ENCODE data around the gene CHST8.
"Not testable (repeated sequence)": the region's sequence is repeated elsewhere in the genome, so short reads cannot be mapped to it uniquely, and the experiment has no call there.

CHST8 gene, protein sequence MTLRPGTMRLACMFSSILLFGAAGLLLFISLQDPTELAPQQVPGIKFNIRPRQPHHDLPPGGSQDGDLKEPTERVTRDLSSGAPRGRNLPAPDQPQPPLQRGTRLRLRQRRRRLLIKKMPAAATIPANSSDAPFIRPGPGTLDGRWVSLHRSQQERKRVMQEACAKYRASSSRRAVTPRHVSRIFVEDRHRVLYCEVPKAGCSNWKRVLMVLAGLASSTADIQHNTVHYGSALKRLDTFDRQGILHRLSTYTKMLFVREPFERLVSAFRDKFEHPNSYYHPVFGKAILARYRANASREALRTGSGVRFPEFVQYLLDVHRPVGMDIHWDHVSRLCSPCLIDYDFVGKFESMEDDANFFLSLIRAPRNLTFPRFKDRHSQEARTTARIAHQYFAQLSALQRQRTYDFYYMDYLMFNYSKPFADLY

DNA sequence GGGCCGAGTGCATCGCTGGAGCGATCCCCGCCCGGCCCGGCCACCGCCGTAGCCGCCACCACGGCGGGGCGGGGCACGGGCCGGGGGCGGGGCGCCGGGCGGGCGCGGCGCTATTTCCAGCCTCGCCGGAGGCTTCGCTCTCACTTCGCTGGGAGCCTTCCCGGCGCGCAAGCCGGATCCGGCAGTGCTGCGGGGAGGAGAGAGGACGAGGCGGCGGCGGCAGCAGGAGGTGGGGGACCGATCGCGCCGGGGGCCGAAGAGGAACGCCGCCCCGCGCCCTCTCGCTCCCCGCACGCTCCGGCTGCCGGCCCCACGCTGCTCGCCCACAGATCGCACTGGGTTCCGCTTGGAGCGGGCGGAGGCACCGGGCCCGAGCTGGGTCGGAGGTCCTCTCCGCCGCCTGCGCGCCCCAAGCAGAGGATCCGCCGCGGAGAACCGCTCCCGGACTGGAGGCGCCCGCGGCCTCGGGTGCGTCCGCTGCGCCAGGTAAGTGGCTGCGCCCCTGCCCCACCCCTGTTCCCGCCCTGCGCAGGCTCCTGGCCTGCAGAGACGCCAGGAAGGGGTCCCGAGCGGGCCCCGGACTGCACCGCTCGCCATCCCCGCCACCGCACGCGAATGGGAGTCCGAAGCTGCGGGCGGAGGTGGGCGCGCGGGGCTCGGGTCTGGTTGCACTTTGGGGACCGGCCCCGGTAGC lies at the start of gene CHST8:
Gene CHST8, plus strand, starts transcription at position 143 of the 694 bp plus-strand sequence. CDS start 67,309 bp downstream, outside the sequence.
- DNase-seq (ENCODE audit: low read depth in 2 of 3, low spot score in 2 of 3) = no peak

DNA sequence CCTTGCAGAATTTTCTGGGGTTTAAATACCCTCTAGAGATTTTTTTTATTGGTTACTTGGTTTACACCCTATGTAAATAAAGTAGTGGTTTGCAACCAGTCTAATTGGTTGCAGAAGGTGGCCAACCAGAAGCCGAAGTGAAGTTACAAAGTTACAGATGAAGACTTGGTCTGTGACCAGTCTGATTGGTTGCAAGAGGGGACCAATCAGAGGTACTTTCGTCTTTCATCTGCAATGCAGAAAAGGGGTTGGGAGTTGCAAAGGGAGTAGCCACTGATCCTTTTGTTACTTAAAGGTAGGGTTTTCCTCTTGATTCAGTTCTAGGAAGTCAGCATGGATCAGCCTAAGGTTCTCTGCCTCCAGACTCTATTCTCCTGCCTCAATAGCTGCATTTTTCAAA lies 48.8 kb upstream of the CHST8 start:
- DNase-seq (ENCODE audit: low read depth in 2 of 3, low spot score in 2 of 3) = no peak

DNA sequence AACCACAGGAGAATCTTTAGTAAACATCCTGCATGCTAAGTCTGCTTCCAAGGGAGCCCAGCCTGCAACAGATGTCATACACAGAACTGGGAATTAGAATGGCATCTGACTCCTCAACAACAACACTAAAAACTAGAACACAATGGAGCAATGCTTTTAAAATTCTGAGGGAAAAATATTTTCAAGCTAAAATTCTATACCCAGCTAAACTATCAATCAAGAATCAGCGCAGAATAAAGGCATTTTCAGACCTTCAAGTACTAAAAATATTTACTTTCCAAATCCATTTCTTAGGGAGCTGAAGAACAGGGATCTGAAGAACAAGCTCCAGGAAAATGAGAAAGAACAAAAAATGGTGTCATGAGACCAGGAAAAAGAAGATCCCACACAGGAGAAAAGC lies 46.9 kb upstream of the CHST8 start:
- no peak for DNase-seq (ENCODE audit: low read depth in 2 of 3, low spot score in 2 of 3)

DNA sequence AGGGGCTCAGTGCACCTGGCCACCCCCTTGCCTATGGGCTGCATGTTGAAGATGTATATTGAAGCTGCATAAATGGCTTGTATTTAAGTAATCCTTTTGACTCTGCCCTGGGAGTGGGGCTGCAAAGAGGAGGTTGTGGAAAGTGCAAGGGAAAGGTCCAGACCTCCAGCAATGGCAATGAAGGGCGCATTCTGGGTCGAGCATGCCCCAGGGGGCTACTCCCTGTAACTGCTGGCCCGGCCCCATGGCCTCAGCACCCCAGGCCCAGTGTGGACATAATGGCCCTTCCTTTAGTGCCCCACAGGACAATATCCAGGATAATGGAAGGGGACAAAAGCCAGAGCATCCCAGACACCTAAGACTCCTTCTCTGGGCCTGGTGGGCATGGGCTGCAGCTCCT lies 43.1 kb upstream of the CHST8 start:
- DNase-seq (ENCODE audit: low read depth in 2 of 3, low spot score in 2 of 3) = no peak

DNA sequence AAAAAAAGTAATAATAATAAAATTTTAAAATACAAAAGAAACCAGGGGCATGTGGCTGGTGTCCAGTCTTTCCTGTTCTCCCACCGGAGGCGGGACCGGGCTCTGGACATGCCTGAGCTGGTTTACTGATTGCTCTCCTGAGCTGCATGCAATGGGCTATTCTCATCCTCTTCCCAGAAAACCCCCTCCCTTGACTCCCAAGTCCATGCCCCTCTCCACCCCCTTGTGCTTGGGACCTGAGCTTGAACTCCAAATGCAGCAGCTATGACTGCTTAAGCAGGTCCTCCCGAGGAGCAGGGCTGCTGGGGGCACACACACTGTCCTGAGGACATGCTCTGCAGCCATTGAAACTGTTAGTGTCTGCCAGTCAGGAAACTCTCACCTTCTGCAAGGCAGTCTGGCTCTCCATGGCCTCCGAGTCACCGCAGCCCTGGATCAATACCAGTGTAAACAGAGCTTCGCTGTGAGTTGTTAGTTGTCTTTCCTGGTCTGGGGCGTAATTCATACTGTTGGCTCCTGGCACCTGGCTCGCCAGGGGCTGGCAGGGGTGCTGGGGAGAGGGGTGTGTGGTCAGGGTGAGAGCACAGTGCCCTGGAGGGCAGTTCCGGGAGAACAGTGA lies 41.6 kb upstream of the CHST8 start:
- DNase-seq (ENCODE audit: low read depth in 2 of 3, low spot score in 2 of 3) = no peak

DNA sequence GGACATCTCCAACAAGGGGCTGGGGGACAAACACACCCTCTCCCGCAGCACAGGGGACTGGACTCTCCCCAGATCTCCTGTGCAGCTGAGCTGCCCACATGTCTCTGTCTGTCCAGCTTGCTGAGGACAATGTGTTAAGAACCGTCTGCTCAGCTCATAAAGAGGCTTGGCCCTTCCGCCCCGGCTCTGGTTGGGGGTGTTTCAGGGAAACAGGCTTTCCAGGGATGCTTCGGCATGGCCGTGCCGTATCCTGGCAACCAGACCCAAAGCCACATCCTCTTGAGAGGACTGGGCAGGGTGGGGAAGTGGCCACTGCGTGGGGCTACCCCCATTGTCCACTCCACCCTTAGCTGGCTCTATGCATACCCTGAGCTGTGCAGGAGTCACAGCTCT lies 41.1 kb upstream of the CHST8 start:
- DNase-seq (ENCODE audit: low read depth in 2 of 3, low spot score in 2 of 3) = no peak

DNA sequence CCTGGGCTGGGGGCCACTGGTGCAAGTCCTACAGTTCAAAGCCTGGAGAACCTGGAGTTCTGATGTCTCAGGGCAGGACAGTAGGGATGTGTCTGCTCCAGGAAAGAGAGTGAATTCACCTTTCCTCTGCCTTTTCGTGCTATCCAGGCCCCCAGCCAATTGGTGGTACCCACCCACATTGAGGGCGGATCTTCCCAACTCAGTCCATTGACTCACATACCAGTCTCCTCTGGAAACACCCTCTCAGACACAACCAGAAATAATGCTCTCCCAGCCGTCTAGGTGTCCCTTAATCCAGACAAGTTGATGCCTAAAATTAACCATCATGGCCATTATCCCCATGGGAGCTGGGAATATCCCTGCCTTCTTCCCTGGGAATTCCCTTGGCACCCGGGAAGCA lies 38.8 kb upstream of the CHST8 start:
- no peak for DNase-seq (ENCODE audit: low read depth in 2 of 3, low spot score in 2 of 3)

DNA sequence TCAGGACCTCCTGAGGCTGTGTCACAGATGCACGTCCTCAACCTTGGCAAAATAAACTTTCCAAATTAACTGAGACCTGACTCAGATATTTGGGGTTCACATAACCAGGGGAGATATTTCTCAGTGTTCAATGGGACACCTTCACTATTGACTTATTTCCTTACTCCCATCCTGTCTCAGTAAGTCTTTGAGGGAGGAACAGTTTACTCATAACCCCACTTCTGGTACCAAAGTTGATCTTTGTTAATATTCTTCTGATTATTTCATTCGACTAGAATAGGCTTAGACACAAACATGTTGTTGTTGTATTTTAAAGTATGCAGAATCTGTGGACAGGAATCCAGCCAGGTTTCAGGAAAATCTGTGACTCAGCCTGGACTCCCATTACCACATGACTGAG lies 34.6 kb upstream of the CHST8 start:
- DNase-seq (ENCODE audit: low read depth in 2 of 3, low spot score in 2 of 3) = no peak

DNA sequence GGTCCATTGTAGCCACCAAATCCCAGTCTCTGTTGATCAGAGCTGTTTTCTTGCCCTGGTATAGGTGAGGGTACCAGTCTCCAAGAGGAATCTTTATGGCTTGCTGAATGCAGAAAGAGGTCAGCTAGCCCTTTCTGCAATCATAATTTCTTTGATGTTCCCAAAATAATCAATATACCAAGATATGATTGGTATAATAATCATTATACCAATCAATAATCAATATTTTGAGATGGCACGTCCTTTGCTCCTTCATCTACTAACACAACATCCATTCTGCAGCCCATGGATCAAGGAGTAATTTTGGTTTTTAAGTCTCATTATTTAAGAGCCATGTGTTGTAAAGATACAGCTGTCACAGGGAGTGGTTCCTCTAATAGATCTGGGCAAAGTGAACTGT lies 31.5 kb upstream of the CHST8 start:
- DNase-seq (ENCODE audit: low read depth in 2 of 3, low spot score in 2 of 3) = no peak

DNA sequence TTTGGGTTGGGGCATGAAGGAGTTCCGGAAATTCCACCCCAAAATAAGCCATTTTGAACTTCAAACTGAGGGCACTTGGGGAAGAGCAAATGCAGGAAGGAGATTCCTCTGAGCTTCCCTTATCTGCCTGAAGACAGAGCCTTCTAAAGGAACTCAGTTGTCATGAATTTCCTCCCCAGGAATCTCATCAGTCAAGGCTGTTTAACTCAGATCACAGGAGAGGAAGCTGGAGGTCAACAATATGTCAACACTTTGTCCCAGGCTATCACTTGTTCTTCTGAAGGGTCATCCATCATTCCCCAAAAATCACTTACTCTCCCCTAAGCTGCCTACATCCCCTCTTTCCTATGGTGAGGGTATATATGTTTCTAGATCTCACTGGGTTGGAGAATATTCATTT lies 26.0 kb upstream of the CHST8 start:
- DNase-seq (ENCODE audit: low read depth in 2 of 3, low spot score in 2 of 3) = no peak

DNA sequence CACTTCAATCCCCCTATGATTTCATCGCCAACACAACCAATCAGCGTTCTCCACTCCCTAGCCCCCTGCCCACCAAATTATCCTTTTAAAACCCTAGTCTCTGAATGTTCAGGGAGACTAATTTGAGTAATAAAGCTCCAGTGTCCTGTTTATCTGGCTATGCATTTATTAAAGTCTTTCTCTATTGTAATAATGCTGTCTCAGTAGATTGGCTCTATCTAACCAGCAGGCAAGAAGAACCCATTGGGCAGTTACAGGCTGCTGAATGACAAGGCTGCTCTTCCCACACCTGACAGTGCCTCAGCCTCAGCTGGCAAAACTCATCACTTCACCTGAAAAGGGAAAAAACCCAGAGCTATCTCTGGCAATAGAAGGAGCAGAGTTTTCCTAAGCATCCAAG lies 20.2 kb upstream of the CHST8 start:
- no peak for DNase-seq (ENCODE audit: low read depth in 2 of 3, low spot score in 2 of 3)

DNA sequence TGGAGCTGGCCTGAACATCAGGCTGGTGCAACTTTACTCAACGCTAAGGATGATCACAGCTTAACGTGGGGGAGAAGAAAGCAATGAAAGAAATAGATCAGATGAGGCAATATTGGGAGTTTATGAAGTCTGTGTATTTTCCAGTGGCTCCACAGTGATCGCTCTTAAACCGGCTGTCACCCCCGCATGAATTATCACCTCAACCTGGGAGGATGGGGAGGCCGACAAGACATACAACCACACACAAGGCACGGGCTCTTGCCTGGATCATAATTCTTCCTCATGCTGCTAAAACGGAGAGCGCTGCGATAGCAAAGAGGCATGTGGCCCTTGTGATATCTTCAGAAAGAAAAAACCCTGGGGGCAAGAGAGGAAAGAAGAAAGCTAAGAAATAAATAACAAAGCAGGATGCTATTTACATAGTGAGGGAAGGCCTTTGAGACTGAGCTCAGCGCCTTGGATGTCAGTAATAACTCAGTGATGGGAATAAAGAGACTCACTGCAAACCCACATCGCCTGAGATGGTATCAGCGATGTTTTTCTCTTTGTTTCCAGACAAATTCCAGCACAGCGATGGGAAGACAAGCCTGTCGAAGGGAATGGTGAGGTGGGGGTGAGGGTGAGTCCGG lies 19.1 kb upstream of the CHST8 start:
- no peak for DNase-seq (ENCODE audit: low read depth in 2 of 3, low spot score in 2 of 3)

DNA sequence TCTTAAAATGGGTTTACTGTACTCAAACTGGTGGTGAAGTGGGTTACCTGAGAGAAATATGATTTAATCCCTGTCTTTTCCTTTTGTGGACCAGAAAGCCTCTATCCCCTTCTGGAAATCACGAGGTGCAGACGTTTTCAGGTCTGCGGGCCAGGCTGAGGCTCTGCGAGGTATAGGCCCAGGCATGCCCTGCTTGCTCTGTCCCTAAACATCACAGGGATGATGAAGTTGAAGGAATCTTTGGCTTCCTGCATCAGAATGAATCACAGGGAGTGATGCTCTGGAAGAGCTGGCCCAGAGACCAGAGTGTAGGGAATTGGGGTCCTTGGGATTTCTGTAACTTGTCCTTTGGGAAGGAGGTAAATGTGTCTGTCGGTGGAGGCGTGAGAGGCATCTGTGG lies 18.4 kb upstream of the CHST8 start:
- no peak for DNase-seq (ENCODE audit: low read depth in 2 of 3, low spot score in 2 of 3)

DNA sequence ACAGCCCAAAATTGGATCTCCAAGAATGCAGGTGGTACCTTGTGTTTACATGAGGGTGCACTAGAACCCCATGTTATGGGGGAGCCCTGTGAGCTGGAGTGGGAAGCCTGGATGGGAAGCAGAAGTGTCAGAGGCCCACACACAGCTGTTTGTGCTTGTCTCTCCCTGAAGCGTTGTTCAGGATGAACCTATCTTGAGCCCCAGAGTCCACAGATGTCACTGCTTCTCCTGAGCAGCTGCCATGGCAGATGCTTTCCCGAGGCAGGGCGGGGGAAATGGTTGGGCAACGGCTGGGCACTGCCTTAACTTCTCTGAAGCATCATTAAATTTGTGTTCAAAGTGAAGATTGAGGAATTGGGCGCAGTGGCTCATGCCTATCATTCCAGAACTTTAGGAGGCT lies 17.1 kb upstream of the CHST8 start:
- no peak for DNase-seq (ENCODE audit: low read depth in 2 of 3, low spot score in 2 of 3)

DNA sequence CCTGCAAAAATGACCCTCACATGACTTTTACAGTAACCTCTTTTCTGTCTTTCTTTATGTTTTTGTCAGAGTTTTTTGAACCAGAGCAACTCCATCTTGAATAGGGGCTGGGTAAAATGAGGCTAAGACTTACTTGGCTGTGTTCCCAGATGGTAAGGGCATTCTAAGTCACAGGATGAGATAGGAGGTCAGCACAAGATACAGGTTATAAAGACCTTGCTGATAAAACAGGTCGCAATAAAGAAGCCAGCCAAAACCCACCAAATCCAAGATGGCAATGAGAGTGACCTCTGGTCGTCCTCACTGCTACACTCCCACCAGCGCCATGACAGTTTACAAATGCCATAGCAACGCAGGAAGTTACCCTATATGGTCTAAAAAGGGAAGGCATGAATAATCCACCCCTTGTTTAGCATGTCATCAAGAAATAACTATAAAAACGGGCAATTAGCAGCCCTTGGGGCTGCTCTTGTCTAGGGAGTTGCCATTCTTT lies 15.9 kb upstream of the CHST8 start:
- not testable (repeated sequence) for DNase-seq (ENCODE audit: low read depth in 2 of 3, low spot score in 2 of 3)

DNA sequence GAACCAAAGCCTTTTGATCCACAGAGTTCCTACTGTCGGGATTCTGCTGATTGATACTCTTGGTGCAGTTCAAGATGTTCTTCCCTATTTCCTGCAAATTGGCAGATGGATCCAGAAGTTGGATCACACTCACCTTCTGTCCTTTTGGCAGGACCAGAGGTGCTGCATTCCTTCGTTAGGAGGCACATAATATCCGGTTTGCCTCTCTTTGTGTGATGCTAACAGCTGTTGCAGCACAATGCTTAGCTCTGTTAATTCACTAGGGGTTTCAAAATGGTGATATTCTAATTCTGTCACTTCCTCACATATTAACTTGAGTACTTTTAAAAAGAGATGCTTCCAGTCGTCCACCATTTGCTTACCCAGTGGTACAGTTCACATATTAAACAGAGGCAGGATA lies 15.2 kb upstream of the CHST8 start:
- no peak for DNase-seq (ENCODE audit: low read depth in 2 of 3, low spot score in 2 of 3)

DNA sequence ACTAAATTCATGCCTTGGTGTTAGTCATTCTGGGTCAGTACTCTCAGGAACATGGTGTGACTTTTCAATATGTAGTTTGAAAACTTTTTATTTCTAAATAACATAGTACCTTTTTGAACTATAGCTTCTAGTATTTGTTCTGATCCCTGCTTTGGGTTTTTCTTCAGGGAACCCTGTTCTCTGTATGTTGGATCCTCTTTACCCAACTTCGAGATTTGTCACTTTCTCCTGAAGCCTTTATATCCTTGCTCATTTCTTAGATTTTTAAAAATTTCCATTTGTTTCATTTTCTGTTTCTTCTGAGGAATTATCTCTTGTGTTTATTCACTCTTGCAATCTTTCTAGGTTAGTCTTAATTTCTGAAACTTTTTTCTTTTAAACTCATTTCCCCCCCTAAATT lies 12.4 kb upstream of the CHST8 start:
- DNase-seq (ENCODE audit: low read depth in 2 of 3, low spot score in 2 of 3) = no peak

DNA sequence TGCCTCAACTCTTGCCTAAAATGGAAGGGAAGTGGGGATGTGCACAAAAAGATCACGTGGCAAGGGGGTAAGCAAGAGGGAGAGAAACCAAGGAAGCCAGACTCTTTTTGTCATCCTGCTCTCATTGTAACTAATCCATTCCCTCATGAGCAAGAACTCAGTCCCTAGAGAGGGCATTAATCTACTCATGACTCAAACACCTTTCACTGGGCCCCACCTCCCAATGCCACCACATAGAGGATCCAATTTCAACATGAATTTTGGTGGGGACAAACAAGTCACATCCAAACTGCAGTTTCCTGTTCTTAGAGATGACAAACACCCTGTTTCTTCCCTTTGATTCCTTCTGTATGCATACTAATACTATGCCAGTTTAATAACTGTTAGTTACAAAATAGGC lies 11.2 kb upstream of the CHST8 start:
- DNase-seq (ENCODE audit: low read depth in 2 of 3, low spot score in 2 of 3) = no peak

DNA sequence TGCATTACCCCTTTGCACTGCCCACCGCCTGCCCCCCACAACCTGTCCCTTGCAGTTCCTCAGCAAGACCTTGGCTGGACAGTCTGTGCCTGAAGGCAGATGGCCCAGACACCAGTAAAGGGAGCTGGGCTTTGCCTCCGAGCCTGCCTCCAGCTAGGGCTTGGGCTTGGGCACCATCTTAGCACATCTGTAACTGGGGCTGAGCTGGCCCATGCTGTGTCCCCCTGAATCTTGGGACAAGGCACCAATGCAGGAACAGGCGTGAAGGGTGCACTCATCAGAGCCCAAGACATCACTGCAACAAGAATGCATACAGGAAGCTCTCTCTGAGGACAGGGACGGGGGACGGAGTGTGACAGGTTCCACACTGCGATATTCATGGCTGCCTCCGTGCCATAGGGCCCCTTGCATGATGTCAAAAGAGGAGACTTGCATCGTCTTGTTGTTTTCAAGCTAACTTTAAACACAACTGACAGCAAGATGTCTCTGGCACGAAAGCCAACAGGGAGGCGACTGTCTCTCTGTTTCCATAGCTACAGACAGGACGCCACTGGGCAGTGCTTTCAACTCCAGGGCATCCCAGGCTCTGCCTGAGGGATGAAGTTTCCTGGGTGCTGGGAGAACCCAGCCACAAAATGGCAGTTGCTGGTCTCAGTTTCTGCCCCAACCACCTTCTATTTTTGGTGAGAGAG lies 8.7 kb upstream of the CHST8 start:
- no peak for DNase-seq (ENCODE audit: low read depth in 2 of 3, low spot score in 2 of 3)

DNA sequence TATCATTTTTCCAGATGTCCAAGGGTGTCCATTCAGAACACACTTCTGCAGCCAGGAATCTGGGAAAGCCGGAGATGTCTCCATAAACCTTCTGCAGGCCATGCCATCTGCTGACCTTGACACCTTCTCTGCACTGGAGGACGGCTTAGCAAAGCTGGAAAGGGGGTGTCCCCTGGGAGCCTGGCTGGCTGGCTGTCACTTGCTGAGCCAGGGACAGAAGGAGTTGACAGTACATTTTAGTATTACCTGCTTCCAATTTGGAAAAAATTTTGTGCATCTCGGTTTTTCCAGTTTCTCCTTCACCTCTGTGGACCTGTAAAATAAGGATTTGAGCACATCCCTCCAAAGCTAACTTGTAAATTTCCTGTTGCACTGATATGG lies 8.1 kb upstream of the CHST8 start:
- no peak for DNase-seq (ENCODE audit: low read depth in 2 of 3, low spot score in 2 of 3)

DNA sequence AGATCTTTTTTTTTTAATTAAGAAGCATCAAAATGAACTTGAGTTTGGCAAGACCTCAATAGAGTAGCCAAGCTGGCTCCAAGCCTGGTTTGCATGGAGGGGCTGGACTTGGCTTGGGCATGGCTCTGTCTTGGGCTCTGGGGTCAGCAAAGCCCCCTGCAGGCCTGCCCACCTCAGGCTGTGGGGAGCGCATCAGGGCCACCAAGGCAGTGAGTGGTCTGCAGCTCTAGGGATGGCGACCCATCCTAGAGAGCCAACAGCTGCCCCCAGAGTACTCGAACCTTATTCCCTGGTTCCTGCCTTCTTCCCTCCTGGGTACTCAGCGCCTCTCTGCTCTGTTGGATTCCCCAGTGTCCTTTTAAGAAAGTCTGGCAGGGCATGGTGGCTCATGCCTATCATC lies 5.4 kb upstream of the CHST8 start:
- no peak for DNase-seq (ENCODE audit: low read depth in 2 of 3, low spot score in 2 of 3)

Data from activated CD8-positive, alpha-beta memory T cell treated with anti-CD3 and anti-CD28 coated beads for 48 hours (primary cell).